RWPE1 (cell line): ENCODE measurements around the gene POU3F3.

Experiments
- CTCF ChIA-PET: fragments of 350-600 bp; sonication (Branson Sonifier 250); formaldehyde crosslinking; extraction: SDS; loops from one replicate; lab custom pipeline; 2021; lab: Yijun Ruan, JAX
- POLR2A ChIA-PET: fragments of 400-600 bp; formaldehyde crosslinking; extraction: SDS; loops from one replicate; lab custom pipeline; 2020; ENCODE audit warnings: antibody characterized with exemption; ENCODE audit not compliant: low non-redundant PET; lab: Yijun Ruan, JAX
- DNase-seq: peaks from one replicate; pipeline ENCODE4 v3.0.0; 2012; ENCODE audit warnings: low spot score
- H3K27ac ChIP-seq: fragments of 450-650 bp; 2 replicates; pipeline ENCODE4 v1.5.1; 2017
- CTCF ChIP-seq: fragments of 450-650 bp; conservative IDR thresholded peaks from 2 replicates; pipeline ENCODE4 v1.5.1; 2017; ENCODE audit warnings: low read depth, mild to moderate bottlenecking

Gene POU3F3

DNA sequence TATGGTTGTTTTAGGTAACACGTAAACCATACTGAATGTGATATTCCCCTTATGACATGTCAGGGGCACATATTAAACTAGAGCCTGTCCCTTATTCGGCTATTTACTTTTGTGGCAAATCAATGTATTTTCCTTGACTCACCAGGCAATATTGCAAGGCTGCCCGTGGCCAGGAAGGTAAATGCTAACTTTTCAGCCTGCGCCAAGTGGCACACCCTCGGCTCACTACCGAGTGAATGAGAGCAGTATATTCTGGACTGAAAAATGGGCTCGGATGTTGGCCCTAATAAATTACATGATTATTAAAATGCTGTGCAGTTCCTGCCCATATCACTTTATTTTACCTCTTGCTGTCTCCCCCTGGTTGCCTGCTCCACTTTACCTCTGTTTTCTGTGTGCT, 46.7 kb downstream of the POU3F3 start:
- H3K27ac ChIP-seq: no peak overlapping the region
- TF ChIP-seq CTCF: no peak
- ChIA-PET POLR2A (no interaction called here), CTCF (no interaction called here)
- no peak for DNase-seq

DNA sequence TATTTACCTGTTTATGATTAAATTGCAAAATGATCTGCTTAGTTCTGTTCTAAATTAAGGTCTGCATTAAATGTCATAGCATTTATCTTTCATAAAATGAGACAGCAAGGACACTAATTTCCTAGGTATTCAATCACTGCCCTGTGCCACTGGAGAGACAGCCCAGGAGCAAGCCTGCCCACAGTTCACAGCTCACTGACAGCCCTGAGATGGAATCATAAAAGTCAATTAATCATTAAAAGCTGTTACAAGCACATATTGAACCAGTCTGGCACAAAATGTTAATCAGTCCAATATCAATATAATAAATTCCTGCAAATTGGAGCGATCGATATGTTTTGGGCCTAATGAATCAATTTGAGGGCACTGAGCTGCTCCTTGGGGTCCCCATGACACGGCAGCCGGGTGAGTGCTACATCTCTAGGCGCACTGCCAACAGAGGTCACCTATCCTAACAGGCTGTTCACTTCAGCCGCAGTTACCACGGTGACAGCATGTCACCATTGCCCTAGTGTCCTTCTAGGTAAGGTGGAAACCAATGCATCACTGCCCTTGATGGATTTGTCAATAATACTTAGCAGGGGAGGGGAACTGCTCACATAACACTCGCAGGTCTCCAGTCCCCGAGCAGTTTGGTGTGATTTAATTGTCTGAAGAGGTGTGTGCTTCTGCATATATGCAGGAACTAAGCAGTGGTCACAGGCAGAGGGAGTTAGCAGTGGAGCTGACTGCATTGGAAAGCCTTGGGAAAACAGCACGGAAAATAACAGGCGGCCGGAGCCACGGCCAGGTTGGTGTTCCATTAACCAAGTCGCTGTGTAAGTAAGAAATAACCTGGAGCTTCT, 47.3 kb downstream of the POU3F3 start:
- CTCF ChIA-PET: no interaction called here
- POLR2A ChIA-PET: no interaction called here
- no peak for DNase-seq
- TF ChIP-seq CTCF: no peak
- no peak overlapping the region for H3K27ac ChIP-seq

GRCh38 chr2:104902317-104902716, 48.4 kb downstream of the POU3F3 start:
- TF ChIP-seq CTCF: no peak
- CTCF ChIA-PET: interaction anchor here (0.6 kb wide), 1 partner anchor 1937 kb away, joined by 4 read pairs; no protein-coding TSS in a partner anchor
- POLR2A ChIA-PET: no interaction called here
- no peak for DNase-seq
- H3K27ac ChIP-seq: no peak overlapping the region
